Endothelial cell of umbilical vein (primary cell): Measurements from ENCODE around the gene PLXNA4. TPM values are rescaled to one million over a fixed set of nuclear protein-coding genes. Genes with fewer than 3 reads are reported as not detected.

Experiments
- BruUV-seq: library from RNA; stranded (reverse); fragments of 400-500 nt; replicated peaks from 2 replicates; lab custom pipeline; 2021; lab: Mats Ljungman, UMichigan
- CTCF ChIA-PET: fragments of 300-600, 350-600 bp; sonication (Branson Sonifier 250); formaldehyde crosslinking; loops from one replicate; lab custom pipeline; 2021; ENCODE audit warnings: antibody characterized with exemption, inconsistent platforms; lab: Charles Lee
- POLR2A ChIA-PET: fragments of 300-600, 350-600 bp; sonication (Branson Sonifier 250); formaldehyde crosslinking; loops from one replicate; lab custom pipeline; 2021; ENCODE audit warnings: antibody characterized with exemption, inconsistent platforms; lab: Charles Lee
- DNase-seq: peaks from one replicate; pipeline ENCODE4 v3.0.0-alpha.2; 2011; ENCODE audit warnings: low read depth, low spot score
- FAIRE-seq: peaks from 2 replicates; lab custom pipeline; 2011; peaks lifted over from hg19 to GRCh38; lab: Jason Lieb, UNC
- H2AFZ ChIP-seq: 2 replicates; pipeline ENCODE4 v1.6.0; 2012; ENCODE audit warnings: low read depth, low read length, control low read depth, inconsistent platforms
- H3K27ac ChIP-seq: 2 replicates; pipeline ENCODE4 v1.5.1; 2011; ENCODE audit warnings: low read depth, mild to moderate bottlenecking, control low read depth, low read length, moderate library complexity; ENCODE audit not compliant: insufficient read depth
- H3K27me3 ChIP-seq, 2 experiments: 2 replicates each; pipeline versions ENCODE4 v1.6.0 to v1.6.1; 2011; ENCODE audit warnings: low read length in 2 of 2, mixed read lengths in 1 of 2; ENCODE audit not compliant: control insufficient read depth in 2 of 2, insufficient read depth in 2 of 2
- H3K36me3 ChIP-seq, 2 experiments: 2 replicates in 1 of 2; 3 replicates in 1 of 2; pipeline ENCODE4 v1.5.1; 2011; ENCODE audit warnings: low read length in 2 of 2, mild to moderate bottlenecking in 1 of 2, moderate library complexity in 1 of 2; ENCODE audit not compliant: control insufficient read depth in 2 of 2, insufficient read depth in 2 of 2; ENCODE audit errors: extremely low read depth in 1 of 2
- H3K4me1 ChIP-seq: 3 replicates; pipeline ENCODE4 v1.5.1; 2011; ENCODE audit warnings: mild to moderate bottlenecking, low read length; ENCODE audit not compliant: control insufficient read depth, insufficient read depth; ENCODE audit errors: extremely low read depth
- H3K4me2 ChIP-seq: 2 replicates; pipeline ENCODE4 v1.6.1; 2011; ENCODE audit warnings: low read length, control low read depth, mixed read lengths; ENCODE audit not compliant: insufficient read depth
- H3K4me3 ChIP-seq, 3 experiments: fragments of 200-600 bp in 1 of 3; sonication (generic), shearing (Covaris generic) in 1 of 3; replicated peaks in 1 of 3; 2 replicates each; pipeline ENCODE4 v1.5.1; 2011 to 2016; ENCODE audit warnings: control low read depth in 3 of 3, low read length in 3 of 3, mild to moderate bottlenecking in 2 of 3, inconsistent platforms in 1 of 3, low read depth in 1 of 3, moderate library complexity in 1 of 3; ENCODE audit not compliant: insufficient read depth in 1 of 3
- H3K79me2 ChIP-seq: 2 replicates; pipeline ENCODE4 v1.6.0; 2012; ENCODE audit warnings: low read length, inconsistent platforms; ENCODE audit not compliant: control insufficient read depth, insufficient read depth
- H3K9ac ChIP-seq: replicated peaks from 2 replicates; pipeline ENCODE3; 2011; ENCODE audit warnings: low read length, control low read depth; ENCODE audit not compliant: insufficient read depth; ENCODE audit errors: extremely low read depth
- H3K9me1 ChIP-seq: replicated peaks from 3 replicates; pipeline ENCODE4 v1.6.0; 2011; ENCODE audit warnings: mild to moderate bottlenecking, low read length; ENCODE audit not compliant: control insufficient read depth, insufficient read depth; ENCODE audit errors: extremely low read depth
- H3K9me3 ChIP-seq: replicated peaks from 2 replicates; pipeline ENCODE4 v1.5.1; 2012; ENCODE audit warnings: low read length, inconsistent platforms; ENCODE audit not compliant: control insufficient read depth, insufficient read depth
- H4K20me1 ChIP-seq: replicated peaks from 2 replicates; pipeline ENCODE3; 2011; ENCODE audit warnings: mild to moderate bottlenecking, low read length; ENCODE audit not compliant: control insufficient read depth, insufficient read depth; ENCODE audit errors: extremely low read depth
- EZH2 ChIP-seq: IDR thresholded peaks from 2 replicates; pipeline ENCODE4 v1.6.1; 2012; ENCODE audit warnings: borderline replicate concordance, low read depth, mild to moderate bottlenecking, moderate library complexity, low read length, inconsistent platforms; ENCODE audit not compliant: severe bottlenecking
- FOS ChIP-seq: IDR thresholded peaks from 2 replicates; pipeline ENCODE4 v1.6.1; 2011; ENCODE audit warnings: mild to moderate bottlenecking, low read length, moderate library complexity, borderline replicate concordance; ENCODE audit not compliant: insufficient read depth
- GATA2 ChIP-seq: IDR thresholded peaks from 2 replicates; pipeline ENCODE4 v1.7.0; 2011; ENCODE audit warnings: low read depth, mild to moderate bottlenecking, moderate library complexity, mixed read lengths, low read length; ENCODE audit not compliant: insufficient read length, insufficient read depth
- JUN ChIP-seq: IDR thresholded peaks from 2 replicates; pipeline ENCODE4 v1.6.1; 2011; ENCODE audit warnings: borderline replicate concordance, low read depth; ENCODE audit not compliant: insufficient read length, insufficient read depth
- MYC ChIP-seq: IDR thresholded peaks from one replicate; pipeline ENCODE4 v1.6.1; 2011; ENCODE audit warnings: mild to moderate bottlenecking, low read depth, low read length
- POLR2A ChIP-seq: IDR thresholded peaks from 2 replicates; pipeline ENCODE4 v1.6.1; 2012; ENCODE audit warnings: low read depth, mild to moderate bottlenecking, control low read depth, low read length
- POLR2AphosphoS5 ChIP-seq: IDR thresholded peaks from 2 replicates; pipeline ENCODE4 v1.6.1; 2012; ENCODE audit warnings: low read depth, mild to moderate bottlenecking, control low read depth, low read length, moderate library complexity; ENCODE audit not compliant: insufficient read depth
- dilution Hi-C: fragments of 300-500 bp; cut with MboI; formaldehyde crosslinking; loops from one replicate; pipeline ENCODE4 v1.15.0; 2019; ENCODE audit warnings: low sequenced_read_pairs; ENCODE audit not compliant: extremely low pct_ligation_motif_present
- intact Hi-C: fragments of 100-400 bp; cut with micrococcal nuclease; formaldehyde crosslinking; loops from one replicate; pipeline ENCODE4 v1.10.0; 2022
- polyA plus RNA-seq, 4 experiments: library from polyadenylated mRNA; depleted of rRNA in 3 of 4; stranded (reverse) in 3 of 4; unstranded in 1 of 4; fragments of >200 nt; gene quantifications; 2 replicates each; pipeline versions ENCODE4 v1.2.1 to v1.2.3, GENCODE V29; 2011 to 2012; ENCODE audit warnings: missing spikeins in 1 of 4
- total RNA-seq: library from RNA; stranded (reverse); gene quantifications from 2 replicates; pipeline ENCODE4 v1.2.3, GENCODE V29; 2021
- TF ChIP-seq, protein P1 (sequence below), 2 donors: IDR thresholded peaks; 1 replicate in 1 of 2; 2 replicates in 1 of 2; pipeline ENCODE4 v1.5.1; 2011; ENCODE audit warnings: low read length in 2 of 2, mild to moderate bottlenecking in 2 of 2, moderate library complexity in 2 of 2, control low read depth in 1 of 2, inconsistent platforms in 1 of 2, low read depth in 1 of 2; ENCODE audit not compliant: insufficient read depth in 1 of 2; ENCODE audit errors: extremely low read depth in 1 of 2
- TF ChIP-seq, protein P2 (sequence below): IDR thresholded peaks from 2 replicates; pipeline ENCODE4 v1.6.1; 2011; ENCODE audit not compliant: insufficient read depth, insufficient read length

The PLXNA4 gene
- total and polyA plus RNA-seq, 2 donors (not counting 3 experiments of a cell fraction or from before 2014, with no cell fraction given): 12.1 to 20.4 TPM

GRCh38 chr7:132216847-132217525, 359.3 kb downstream of the PLXNA4 start:
- H3K4me3 ChIP-seq: no peak overlapping the region
- no peaks in the 10 kb centered on the region for H3K9me3 ChIP-seq
- DNase-seq: no peak
- H3K36me3 ChIP-seq: peaks cover 0 to 4% of the 10 kb centered on the region in 2 experiments
- no peak overlapping the region for H3K4me2 ChIP-seq
- no TSS peak for BruUV-seq
- no peak overlapping the region for H3K9ac ChIP-seq
- no peak for FAIRE-seq
- H3K27ac ChIP-seq: no peak overlapping the region
- no peaks in the 10 kb centered on the region for H3K79me2 ChIP-seq
- POLR2A ChIA-PET: no interaction called here
- no peaks in the 10 kb centered on the region for H3K4me1 ChIP-seq
- no peak for TF ChIP-seq POLR2A
- no peak for TF ChIP-seq EZH2
- TF ChIP-seq, protein P1, sequence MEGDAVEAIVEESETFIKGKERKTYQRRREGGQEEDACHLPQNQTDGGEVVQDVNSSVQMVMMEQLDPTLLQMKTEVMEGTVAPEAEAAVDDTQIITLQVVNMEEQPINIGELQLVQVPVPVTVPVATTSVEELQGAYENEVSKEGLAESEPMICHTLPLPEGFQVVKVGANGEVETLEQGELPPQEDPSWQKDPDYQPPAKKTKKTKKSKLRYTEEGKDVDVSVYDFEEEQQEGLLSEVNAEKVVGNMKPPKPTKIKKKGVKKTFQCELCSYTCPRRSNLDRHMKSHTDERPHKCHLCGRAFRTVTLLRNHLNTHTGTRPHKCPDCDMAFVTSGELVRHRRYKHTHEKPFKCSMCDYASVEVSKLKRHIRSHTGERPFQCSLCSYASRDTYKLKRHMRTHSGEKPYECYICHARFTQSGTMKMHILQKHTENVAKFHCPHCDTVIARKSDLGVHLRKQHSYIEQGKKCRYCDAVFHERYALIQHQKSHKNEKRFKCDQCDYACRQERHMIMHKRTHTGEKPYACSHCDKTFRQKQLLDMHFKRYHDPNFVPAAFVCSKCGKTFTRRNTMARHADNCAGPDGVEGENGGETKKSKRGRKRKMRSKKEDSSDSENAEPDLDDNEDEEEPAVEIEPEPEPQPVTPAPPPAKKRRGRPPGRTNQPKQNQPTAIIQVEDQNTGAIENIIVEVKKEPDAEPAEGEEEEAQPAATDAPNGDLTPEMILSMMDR (IDR thresholded peaks at IDR 0.05; ENCODE audit: extremely low read depth in 1 of 2, insufficient read depth in 1 of 2, low read depth in 1 of 2, low read length in 2 of 2): no peak
- TF ChIP-seq, protein P2, sequence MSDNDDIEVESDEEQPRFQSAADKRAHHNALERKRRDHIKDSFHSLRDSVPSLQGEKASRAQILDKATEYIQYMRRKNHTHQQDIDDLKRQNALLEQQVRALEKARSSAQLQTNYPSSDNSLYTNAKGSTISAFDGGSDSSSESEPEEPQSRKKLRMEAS: no peak
- no peak for TF ChIP-seq GATA2
- TF ChIP-seq FOS: no peak
- TF ChIP-seq POLR2AphosphoS5: no peak
- TF ChIP-seq MYC: no peak
- no peak for TF ChIP-seq JUN
- H2AFZ ChIP-seq: no peak overlapping the region
- intact Hi-C loops: no loop called here
- dilution Hi-C loops: no loop called here
- CTCF ChIA-PET: no interaction called here
- no peaks in the 10 kb centered on the region for H3K27me3 ChIP-seq
- H3K9me1 ChIP-seq: no peaks in the 10 kb centered on the region
- H4K20me1 ChIP-seq: no peaks in the 10 kb centered on the region
